Urothelium cell line (cell line): ENCODE measurements around the gene QRFPR.
A peak's percentile ranks its signal among the peaks of the same experiment; 100 is the strongest.
"Not testable (repeated sequence)": the region's sequence is repeated elsewhere in the genome, so short reads cannot be mapped to it uniquely, and the experiment has no call there.

Source experiments
- DNase-seq: peaks from one replicate; pipeline ENCODE4 v3.0.0; 2011; ENCODE audit warnings: low spot score, mixed read lengths
- FAIRE-seq: peaks from 2 replicates; lab custom pipeline; 2011; peaks lifted over from hg19 to GRCh38; lab: Jason Lieb, UNC

QRFPR gene

DNA sequence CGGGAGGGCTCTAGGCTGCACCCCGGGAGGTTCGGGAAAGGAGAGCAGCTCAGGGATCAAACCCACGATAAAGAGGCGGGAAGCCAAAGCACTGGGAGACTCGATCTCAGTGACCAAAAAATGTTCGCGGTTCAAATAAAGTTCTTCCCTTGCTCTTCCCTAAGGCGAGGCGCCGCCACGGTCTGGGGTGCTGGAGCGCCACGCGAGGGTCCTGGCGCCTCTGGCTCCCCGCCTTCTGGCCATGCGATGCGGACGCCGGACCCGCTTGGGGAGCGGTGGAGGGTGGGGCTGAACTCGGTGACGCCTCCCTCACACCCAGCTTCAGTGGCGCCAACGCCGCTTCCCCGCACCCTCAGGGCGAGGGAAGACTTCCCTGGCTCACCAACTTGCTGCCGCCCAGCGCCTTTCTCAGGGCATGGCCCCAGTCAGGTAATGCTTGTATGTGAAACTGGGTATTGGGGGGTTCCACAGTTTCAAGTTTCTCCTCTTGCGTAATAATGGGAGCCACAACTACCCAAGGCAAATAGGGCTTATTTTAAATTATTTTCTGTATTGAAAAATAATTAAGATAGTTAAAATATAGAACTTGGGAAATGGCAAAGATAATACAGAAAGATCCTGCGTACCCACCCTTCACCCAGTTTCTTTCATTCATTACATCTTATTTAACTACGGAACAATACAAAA, at the start of gene QRFPR:
Gene QRFPR, minus strand, starts transcription at position 243 of the 687 bp plus-strand sequence. CDS start 371 bp downstream, outside the sequence.
- FAIRE-seq (no peak), DNase-seq (peak; percentile 83)

DNA sequence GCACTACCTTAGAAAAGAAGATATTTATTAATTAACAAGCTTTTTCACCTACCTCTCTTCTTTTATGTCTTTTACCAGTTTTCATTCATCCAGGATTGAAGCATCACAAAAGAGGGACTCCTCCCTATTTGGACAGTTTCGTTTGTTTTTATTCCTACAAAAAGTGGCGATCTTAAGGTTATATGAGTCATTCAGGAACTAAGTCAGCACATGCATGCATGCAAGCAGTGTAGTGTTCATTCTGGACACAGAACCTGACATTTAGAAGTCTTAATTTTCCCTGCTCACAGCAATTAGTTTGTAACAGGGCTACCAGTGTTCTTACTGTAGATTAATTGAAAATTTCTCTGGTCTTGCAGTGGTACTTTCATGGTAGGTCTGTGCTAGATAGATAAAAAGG, 47.9 kb upstream of the QRFPR start:
- DNase-seq (no peak), FAIRE-seq (no peak)

DNA sequence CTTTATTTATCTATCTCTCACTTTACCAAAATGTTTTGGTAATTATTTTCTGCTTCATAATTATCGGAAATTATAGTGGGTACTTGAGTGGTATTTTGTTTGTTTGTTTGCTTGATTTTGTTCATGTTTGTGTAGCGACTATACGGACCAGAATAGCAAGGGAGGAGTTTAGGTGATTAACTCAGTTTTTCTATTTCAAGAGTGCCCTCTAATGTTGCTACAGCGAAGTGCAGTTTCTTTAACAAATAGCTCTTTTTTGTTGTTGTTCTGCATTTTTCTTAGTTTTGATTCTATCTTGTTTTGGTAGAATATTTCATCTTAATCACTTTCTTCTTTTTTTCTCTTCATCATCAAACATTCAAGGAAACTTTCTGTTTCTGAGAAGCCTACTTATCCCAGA, 40.8 kb upstream of the QRFPR start:
- FAIRE-seq (no peak), DNase-seq (peak; percentile 14)

DNA sequence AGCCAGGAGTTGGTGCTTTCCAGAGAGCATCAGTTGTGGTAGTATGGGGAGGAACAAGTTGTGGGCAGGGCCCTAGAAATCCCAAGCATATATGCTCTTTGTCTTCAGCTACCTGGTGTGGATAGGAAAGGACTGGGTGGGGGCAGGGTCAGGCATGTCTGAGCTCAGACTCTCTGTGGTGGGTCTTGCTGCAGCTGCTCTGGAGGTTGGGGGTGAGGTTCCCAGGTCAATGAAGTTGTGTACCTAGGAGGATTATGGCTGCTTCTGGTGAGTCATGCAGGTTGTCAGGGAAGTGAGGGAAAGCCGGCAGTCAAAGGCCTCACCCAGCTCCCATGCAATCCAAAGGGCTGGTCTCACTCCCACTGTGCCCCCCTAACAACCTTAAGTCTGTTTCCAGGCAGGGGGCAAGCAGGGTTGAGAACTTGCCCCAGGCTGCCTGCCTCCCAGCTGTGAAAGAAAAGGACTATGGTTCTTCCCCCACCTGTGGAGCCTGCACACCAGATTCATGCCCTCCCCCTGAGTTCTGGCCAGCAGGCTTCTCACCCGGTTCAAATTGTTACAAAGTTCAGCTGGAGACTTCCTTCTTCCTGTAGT, 30.4 kb upstream of the QRFPR start:
- FAIRE-seq, result no peak
- DNase-seq, result no peak

DNA sequence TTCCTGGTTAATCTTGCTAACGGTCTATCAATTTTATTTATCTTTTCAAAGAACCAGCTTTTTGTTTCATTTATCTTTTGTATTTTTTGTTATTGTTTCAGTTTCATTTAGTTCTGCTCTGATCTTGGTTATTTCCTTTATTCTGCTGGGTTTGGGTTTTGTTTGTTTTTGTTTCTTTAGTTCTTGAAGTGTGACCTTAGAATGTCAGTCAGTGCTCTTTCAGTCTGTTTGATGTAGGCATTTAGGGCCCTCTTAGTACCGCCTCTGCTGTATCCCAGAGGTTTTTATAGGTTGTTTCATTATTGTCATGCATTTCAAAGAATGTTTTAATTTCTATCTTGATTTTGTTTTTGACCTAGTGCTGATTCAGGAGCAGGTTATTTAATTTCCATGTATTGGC, 27.7 kb upstream of the QRFPR start:
- not testable (repeated sequence) for FAIRE-seq, DNase-seq

DNA sequence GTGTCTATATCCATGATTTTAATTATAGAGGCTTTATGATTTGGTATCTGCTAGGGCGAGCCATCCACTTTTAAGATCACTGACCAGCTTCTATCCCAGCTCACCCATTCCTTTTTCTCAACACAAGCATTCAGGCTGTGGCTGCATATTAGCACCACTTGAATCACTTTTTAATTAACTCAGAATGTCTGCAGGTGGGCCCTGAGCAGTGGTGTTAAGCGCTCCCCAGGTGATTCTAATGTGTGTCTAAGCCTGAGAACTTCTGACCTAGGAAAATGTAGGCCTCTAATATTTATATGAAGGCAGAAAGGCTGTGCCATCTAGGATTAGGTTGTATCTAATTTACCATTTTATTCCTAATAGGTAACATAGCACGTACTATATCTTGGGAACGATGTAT, 19.8 kb upstream of the QRFPR start:
- DNase-seq (no peak), FAIRE-seq (no peak)

DNA sequence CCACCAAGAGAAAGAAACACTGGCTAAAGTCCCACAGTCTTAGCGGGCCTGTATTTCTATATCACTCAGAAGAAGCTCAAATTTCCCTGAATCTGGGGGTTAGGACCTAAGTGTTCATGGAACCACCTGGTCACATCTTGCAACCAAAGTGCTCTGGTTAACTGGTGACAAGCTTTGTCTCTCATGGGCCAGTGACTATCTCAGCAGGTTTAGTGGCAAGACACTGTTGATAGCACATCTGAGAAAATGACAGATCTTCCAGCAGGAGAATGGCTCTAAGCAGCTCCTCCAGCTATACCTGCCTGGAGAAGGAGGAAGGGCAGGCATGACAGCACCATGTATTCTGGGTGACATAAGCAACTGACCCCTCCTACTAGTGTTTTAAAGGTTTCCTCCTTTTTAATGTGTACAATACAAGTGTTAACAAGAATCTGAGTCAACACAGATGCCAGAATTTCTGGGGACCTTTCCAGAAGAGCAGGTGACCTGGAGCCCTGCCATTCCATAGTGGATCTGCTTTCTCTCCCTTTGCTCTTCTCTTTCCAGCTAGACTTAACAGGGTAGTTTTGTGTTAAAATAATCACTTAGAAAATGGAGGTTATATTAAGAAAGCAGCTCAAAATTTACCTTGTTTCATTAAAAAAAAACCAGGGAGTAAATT, 17.3 kb upstream of the QRFPR start:
- DNase-seq (no peak), FAIRE-seq (no peak)

DNA sequence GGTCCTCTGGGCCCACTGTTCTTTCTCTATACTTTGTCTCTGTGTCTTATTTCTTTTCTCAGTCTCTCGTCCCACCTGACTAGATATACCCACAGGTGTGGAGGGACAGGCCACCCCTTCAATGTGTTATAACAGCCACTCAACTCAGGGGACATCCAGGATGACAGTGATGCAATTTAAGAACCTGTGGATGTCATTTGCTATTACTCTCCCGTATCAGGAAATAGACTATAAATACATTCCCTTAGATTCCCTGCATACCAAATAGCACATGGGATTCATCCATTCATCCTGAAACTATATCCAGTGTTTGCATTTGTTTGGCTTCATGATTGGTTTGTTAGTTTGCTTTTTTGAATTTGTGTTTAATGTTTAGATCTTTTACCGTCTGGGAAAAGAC, 16.6 kb upstream of the QRFPR start:
- DNase-seq (no peak), FAIRE-seq (no peak)

DNA sequence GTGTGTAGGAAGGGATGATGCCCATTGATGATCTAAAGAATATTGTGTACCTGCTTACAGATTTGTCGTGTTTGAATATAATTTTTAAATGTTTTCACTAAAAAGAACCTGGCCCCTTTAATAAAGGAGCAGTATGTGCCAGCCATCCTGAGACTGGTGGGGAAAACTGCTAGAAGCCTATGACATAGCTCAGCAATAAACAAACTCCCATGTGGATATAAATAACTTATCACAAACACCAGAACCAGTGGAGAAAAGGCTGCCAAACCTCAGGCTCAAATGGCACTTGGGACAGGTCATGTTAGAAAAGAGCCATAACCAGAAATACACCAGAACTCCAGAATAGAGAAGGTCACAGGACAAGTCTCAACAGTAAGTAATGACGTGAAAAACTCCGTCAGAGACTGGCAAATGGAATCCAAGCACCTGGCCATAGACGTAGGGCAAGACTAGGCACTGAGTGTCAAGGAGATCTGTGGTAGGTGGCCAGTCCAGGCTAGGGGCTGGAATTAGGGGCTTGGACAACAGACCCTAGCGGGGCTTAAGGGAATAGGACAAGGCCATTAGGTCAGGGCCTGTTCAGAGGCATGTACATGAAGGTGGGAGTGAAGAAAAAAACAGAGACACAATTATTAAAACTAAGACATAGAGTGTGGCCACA, 11.7 kb upstream of the QRFPR start:
- DNase-seq, result no peak

DNA sequence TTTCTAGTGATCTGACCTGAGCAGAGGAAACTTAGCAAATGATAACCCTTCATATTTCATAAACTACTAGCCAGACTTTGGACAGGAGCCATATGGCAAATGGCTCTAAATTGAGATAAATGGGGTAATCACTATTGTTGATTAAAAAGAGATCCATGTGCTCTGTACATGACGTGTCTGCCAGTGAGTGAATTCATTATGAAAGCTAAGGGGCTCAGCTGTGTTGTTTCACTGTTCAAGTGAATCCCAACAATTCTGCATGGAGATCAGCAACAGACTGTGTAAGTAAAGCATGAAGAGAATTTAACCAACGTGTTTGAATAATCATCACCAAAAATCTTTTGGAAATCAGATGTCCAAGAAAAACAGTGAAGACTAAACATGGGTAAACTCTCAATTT, 9.5 kb upstream of the QRFPR start:
- no peak for DNase-seq
- no peak for FAIRE-seq

More for the DNA sequence above, 11.7 kb upstream of the QRFPR start:
- no peak for FAIRE-seq

DNA sequence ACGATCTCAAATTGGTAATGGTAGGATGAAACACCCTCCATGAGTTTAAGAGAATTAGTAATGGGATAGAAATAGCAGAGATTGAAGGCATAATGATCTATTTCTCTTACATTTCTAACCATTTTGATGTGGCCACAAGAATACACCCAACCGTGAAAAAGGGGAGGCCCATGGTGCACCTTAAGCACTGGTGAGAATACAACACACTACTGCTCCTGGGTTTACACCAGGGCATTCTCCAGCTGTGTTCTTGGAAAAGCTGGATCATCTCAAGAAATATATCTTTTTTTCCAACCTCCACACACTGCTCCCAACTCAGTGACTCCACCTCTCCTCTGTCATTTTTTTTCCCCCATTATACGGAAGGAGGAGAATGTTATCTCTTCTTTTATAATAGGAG, 1.5 kb downstream of the QRFPR start:
- DNase-seq, result no peak

DNA sequence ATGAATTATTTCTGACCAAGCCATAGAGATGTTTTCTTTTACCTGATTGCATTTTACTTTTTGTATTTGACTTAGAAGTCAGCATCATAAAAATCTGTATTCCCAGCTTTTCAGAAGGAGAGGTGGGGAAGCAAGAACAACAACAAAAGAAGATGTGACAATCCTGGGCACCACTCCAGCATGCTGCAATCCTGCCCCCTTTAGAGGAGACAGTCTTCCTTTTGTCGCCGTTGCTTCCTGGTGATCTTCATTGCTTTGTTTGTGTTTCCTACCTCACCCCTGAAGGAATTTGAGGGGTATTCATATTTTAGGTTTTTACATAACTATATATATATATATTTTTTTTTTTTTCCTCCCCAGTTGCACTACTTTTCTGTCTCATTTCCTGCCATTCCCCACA, 3.7 kb downstream of the QRFPR start:
- FAIRE-seq (no peak), DNase-seq (peak; percentile 19)

More for the DNA sequence above, 1.5 kb downstream of the QRFPR start:
- FAIRE-seq, result no peak

DNA sequence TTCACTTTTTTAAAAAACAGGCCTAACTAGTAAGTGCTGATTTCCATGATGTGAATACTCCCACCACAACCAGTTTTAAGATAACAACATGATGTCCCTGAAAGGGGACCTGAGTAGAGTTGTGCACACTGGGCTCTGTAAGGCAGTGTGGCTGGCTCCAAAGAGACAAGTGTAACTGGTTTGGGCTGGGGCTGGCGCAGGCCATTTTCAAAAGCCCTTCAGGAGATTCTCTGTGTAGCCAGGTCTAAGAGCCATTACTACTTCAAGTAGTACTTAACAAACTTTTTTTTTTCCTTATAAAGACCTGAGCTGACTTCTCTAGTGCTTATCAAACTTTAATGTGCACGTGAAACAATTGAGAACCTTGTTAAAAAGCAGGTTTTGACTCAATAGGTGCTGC, 4.3 kb downstream of the QRFPR start:
- DNase-seq (no peak), FAIRE-seq (no peak)

DNA sequence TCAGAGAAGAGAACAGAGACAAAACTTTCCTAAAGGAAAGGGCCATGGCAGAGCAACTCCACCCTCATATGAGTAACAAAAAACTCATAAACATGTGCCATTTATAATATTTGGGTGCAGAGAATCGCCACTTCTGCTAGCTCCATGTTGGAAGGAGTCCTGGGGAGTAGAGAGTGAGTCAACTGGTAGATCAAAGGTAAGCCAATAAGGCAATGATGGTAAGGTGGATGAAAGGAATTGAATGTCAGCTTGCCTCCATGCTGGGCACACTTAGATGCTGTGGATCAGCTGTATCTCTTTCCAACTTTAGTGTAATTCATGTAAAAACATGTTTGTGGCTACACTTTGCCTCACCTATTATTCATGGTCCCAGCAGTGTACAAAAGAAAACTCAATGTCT, 4.7 kb downstream of the QRFPR start:
- no peak for DNase-seq
- no peak for FAIRE-seq

DNA sequence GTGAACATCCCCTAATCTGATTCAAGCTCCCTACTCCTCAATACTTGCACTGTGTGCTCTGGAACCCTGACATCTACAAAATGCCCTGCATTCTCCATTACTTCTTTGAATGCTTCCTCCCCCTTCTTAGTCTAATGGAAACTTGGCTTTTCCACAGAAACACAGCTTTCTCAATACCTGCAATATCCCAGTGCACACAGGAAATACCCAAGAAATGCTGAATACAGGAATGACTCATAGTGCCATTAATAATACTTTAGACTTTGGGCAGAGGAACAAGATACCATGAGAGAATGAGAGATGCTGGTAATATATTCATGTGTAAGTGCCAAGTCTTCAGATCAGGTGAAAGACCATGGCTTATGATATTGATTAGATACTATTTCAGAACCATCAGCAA, 5.6 kb downstream of the QRFPR start:
- no peak for FAIRE-seq

DNA sequence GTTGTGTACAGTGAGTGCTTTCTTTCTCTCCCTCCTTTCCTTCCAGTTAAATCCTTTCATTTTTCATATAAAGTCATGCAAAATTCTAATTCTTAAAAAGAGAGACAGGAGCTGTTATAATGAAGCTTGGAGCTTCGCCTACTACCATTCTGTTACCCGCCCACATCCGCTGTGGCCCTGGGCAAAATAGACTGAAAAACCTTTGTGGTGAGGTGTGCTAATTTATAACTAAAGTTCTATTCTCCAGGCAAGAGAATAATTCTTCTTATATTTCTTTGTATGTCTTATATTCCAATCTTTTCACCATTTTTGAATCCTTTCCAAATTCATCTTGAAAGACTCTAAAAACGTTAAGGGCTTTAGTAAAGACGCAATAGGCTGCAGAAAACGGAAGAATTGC, 7.0 kb downstream of the QRFPR start:
- FAIRE-seq, result no peak
- no peak for DNase-seq

More for the DNA sequence above, 5.6 kb downstream of the QRFPR start:
- peak; percentile 45 for DNase-seq

DNA sequence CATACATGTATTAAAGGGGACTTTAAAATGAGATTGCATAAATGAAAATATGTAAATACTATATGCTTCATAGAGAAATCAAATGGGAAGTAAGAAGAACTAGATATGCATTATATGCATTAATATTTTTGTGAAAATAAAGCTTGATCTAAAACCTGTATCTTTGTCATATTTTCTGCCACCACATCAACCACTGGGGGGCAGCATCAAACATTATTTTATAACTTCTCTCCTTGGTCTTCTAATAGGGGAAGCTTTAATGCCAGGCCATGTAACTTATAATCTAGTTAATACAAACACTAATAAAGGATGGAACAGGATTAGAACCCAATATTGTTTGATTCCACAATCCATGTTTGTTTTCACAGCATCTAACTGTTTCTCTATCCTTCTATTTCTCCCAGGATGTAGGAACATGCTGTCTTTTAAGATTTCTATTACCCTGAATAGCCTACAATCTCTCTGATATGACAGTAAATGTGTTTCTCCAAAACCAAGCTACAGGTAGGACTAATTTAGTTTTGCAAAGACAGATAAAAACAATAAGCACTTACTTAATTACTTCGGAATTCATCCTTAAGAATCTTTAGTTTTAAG, 10.0 kb downstream of the QRFPR start:
- FAIRE-seq (no peak), DNase-seq (peak; percentile 25)

DNA sequence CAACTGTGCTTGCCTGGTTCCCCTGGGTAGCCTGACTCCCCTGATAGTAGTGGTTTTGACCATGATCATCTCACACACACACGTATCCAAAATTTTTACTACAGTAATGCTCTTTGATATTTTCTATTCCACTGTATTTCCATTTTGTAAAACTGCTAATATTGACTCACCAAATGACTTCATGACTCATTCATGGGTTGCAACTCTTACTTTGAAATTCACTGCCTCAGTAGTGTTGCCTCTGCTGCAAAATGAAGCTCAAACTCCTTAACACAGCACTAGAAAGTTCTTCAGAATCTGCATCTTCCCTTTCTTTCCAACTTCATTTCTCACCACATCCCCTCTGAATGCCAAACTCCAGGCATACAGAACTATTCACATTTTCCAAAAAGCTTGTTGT, 20.3 kb downstream of the QRFPR start:
- DNase-seq (no peak), FAIRE-seq (no peak)

DNA sequence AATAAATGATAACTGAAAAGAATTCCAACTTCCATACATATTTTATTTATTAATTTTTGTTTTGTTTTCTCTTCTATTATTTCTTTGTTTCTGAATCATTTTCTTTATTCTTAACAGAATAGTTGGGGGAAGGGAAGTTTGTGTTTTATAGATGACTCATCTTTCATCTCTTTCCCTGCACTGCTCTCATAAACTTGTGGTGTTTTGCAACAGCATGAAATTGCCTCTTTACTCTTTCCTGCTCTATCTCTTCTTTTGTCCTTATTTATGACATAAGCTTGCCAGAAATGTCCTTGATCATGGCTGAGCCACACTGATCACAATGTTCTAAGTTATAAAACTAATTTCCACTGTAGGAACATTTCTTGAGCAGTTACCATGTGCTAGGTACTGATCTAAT, 22.3 kb downstream of the QRFPR start:
- DNase-seq, result peak; percentile 22
- no peak for FAIRE-seq

DNA sequence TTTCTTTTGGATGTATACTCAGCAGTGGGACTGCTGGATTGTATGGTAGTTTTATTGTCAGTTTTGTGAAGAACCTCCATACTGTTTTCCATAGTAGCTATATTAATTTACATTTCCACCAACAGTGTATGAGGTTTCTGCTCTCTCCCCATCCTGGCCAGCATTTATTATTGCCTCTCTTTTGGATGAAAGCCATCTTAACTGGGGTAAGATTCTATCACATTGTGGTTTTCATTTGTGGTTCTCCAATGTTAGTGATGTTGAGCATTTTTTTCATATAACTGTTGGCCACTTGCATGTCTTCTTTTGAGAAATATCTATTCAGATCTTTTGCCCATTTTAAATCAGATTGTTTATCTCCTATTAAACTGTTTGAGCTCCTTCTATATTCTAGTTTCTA, 27.6 kb downstream of the QRFPR start:
- no peak for DNase-seq
- FAIRE-seq, result no peak

DNA sequence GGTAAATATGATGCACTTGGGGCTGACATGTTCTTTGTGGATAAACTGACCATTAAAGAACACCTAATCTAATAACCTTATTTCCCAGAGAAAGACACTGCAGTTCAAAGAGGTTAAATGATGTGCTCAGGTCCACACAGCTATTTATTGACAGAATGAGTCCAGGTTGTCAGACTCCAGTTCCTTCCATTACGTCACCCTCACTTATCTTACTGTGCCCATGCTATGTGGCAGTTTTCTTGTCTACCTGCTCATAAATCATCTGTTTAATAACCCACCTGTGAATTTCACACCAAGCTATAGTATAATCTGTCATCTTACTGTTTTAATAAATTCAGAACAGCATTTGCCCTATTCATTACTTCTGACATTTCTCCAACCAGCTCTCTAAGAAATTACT, 36.7 kb downstream of the QRFPR start:
- FAIRE-seq (no peak), DNase-seq (no peak)
